ENCODE results near the gene APOBEC2. TPM values are rescaled to one million over a fixed set of nuclear protein-coding genes. Genes with fewer than 3 reads are reported as not detected.
"Not testable (repeated sequence)": the region's sequence is repeated elsewhere in the genome, so short reads cannot be mapped to it uniquely, and the experiment has no call there.

APOBEC2 gene
- not detected for total RNA-seq

DNA sequence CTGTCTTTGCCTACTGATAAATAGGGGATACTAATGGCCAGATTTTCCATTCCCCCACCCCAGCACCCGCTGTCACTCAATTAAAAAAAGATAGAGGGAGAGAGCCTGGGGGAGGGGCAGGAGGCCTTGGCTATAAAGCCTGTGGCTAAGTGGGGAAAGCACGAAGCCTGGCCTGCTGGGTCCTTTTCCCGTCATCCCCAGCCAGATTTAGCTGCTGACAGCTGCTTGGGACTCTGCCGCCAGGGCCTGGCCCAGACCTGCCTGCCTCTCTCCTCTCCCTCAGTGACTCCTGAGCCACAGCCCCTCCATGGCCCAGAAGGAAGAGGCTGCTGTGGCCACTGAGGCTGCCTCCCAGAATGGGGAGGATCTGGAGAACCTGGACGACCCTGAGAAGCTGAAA, at the start of gene APOBEC2:
Gene APOBEC2, plus strand, starts transcription at position 162 of the 400 bp plus-strand sequence. Its CDS starts 146 bp downstream, at position 308.
- H3K4me1 ChIP-seq = no peaks in the 10 kb centered on the region
- no peak within 1 kb of the TSS for H3K4me3 ChIP-seq
- TF ChIP-seq EP300 (IDR thresholded peaks at IDR 0.05) (no peak), POLR2AphosphoS5 (IDR thresholded peaks at IDR 0.05) (no peak), POLR2A (IDR thresholded peaks at IDR 0.05) (no peak)
- TF ChIP-seq, protein P1, sequence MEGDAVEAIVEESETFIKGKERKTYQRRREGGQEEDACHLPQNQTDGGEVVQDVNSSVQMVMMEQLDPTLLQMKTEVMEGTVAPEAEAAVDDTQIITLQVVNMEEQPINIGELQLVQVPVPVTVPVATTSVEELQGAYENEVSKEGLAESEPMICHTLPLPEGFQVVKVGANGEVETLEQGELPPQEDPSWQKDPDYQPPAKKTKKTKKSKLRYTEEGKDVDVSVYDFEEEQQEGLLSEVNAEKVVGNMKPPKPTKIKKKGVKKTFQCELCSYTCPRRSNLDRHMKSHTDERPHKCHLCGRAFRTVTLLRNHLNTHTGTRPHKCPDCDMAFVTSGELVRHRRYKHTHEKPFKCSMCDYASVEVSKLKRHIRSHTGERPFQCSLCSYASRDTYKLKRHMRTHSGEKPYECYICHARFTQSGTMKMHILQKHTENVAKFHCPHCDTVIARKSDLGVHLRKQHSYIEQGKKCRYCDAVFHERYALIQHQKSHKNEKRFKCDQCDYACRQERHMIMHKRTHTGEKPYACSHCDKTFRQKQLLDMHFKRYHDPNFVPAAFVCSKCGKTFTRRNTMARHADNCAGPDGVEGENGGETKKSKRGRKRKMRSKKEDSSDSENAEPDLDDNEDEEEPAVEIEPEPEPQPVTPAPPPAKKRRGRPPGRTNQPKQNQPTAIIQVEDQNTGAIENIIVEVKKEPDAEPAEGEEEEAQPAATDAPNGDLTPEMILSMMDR (IDR thresholded peaks at IDR 0.05) = no peak
- H3K36me3 ChIP-seq = no peaks in the 10 kb centered on the region
- no peaks in the 10 kb centered on the region for H3K27me3 ChIP-seq
- no peak for DNase-seq (ENCODE audit: low spot score in 2 of 2)
- no peaks in the 10 kb centered on the region for H3K9me3 ChIP-seq
- H3K27ac ChIP-seq = no peak within 1 kb of the TSS
- 50% methylated on average over 2 of the region's 5 CpGs for WGBS

DNA sequence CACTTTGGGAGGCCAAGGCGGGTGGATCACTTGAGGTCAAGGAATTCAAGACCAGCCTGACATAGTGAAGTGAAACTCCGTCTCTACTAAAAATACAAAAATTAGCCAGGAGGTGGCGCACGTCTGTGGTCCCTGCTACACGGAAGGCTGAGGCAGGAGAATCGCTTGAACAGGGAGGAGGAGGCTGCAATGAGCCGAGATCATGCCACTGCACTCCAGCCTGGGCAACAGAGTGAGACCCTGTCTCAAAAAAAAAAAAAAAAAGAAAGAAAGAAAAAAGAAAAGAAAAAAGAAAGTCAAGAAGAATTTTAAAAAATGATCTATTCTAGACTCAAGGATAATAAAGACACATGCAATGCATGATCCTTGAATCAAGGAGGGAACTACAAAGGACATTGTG, 46.8 kb upstream of the APOBEC2 start:
- H3K4me3 ChIP-seq; H3K27ac ChIP-seq; H3K9me3 ChIP-seq; H3K4me1 ChIP-seq; DNase-seq (ENCODE audit: low spot score in 2 of 2); H3K36me3 ChIP-seq: not testable (repeated sequence)
- 8% methylated on average over 7 of the region's 7 CpGs for WGBS
- peaks cover 13% of the 10 kb centered on the region for H3K27me3 ChIP-seq
- TF ChIP-seq, protein P1 (IDR thresholded peaks at IDR 0.05) = peak; percentile 46 to 60

DNA sequence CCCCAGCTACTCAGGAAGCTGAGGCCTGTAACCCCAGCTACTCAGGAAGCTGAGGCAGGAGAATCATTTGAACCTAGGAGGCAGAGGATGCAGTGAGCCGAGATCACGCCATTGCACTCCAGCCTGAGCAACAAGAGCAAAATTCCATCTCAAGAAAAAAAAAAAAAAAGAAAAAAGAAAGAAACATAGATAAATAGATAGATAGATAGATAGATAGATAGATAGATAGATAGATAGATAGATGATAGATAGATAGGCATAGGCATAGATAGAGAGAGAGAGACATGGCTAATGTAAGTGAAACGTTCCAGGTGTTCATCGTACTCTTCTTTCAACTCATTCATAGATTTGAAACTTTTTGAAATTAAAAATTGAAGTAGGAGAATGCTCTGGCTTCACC, 46.0 kb upstream of the APOBEC2 start:
- H3K4me1 ChIP-seq; H3K9me3 ChIP-seq; H3K4me3 ChIP-seq; H3K27ac ChIP-seq; H3K36me3 ChIP-seq; DNase-seq (ENCODE audit: low spot score in 2 of 2): not testable (repeated sequence)
- peaks cover 13% of the 10 kb centered on the region for H3K27me3 ChIP-seq
- 93% methylated on average over 4 of the region's 4 CpGs for WGBS

DNA sequence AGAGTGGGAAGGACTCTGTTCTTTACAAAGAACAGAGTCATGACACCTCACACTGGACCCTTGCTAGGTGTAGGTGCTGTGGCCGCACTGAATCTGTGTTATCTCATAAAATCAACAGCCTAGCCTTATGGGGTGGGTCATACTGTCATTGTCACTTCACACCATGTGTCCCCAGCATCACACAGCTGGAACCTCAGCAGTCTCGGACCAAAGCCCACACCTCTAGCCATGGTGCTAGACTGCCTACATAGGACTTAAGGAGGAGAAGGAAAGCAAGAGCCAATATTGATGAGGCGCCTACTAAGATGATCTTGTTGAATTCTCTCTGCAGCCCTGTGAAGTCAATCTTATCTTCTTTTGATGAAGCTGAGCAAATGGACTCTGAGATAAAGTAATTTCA, 45.0 kb upstream of the APOBEC2 start:
- 94% methylated on average over 3 of the region's 3 CpGs for WGBS
- DNase-seq (ENCODE audit: low spot score in 2 of 2) = no peak
- H3K4me3 ChIP-seq = no peak overlapping the region

DNA sequence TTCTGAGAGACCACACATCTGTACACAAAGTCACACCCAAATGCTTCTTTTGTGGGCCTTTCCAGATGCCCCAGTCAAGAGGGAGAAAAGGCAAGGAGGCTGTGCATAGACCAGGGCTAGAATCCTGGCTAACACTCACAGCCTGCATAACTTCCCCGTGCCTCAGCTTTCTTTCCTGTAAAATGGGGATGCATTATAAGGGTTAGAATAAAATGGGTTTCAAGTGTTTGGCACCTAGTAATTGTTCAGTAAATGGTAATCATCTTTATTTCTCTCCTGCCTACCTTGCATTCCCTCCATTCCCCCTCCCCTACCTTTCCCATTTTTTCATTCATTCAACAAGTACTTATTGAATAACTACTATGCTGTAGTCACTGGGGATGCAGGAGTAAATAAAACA, 43.3 kb upstream of the APOBEC2 start:
- H3K4me1 ChIP-seq = no peaks in the 10 kb centered on the region
- no peak for TF ChIP-seq POLR2A (IDR thresholded peaks at IDR 0.05)
- no peak for TF ChIP-seq POLR2AphosphoS5 (IDR thresholded peaks at IDR 0.05)
- TF ChIP-seq, protein P1 (IDR thresholded peaks at IDR 0.05) = no peak
- no peak for TF ChIP-seq EP300 (IDR thresholded peaks at IDR 0.05)
- 100% methylated on average over 1 of the region's 1 CpG for WGBS

More for the DNA sequence above, 45.0 kb upstream of the APOBEC2 start:
- Histone ChIP-seq H3K9me3 (no peaks in the 10 kb centered on the region), H3K27me3 (peaks cover 6% of the 10 kb centered on the region), H3K36me3 (no peaks in the 10 kb centered on the region), H3K27ac (no peak overlapping the region), H3K4me1 (no peaks in the 10 kb centered on the region)
- no peak for TF ChIP-seq POLR2A (IDR thresholded peaks at IDR 0.05)

DNA sequence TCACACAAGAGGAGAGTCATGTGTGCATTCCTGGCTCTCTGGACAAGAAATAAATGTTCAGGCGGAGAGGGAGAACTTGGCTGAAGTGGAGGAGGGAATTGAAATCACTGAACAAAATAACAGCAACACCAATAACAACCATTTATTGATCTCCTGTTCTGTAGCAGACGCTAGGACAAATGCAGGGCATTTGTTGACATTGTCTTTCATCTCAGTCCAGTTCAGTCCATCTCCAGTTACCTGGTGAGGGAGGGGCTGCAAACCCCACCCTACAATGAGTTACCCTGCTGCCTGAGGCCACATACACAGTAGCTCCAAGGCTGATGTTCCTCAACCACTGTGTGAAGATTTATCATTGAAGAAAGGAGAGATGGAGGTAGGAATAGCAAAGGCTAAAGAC, 41.3 kb upstream of the APOBEC2 start:
- no peak for DNase-seq (ENCODE audit: low spot score in 2 of 2)
- Histone ChIP-seq H3K9me3 (no peaks in the 10 kb centered on the region), H3K4me3 (no peak overlapping the region), H3K27me3 (no peaks in the 10 kb centered on the region), H3K4me1 (no peaks in the 10 kb centered on the region), H3K27ac (no peak overlapping the region), H3K36me3 (no peaks in the 10 kb centered on the region)
- TF ChIP-seq POLR2AphosphoS5 (IDR thresholded peaks at IDR 0.05) = no peak
- no peak for TF ChIP-seq EP300 (IDR thresholded peaks at IDR 0.05)
- no peak for TF ChIP-seq POLR2A (IDR thresholded peaks at IDR 0.05)
- TF ChIP-seq, protein P1 (IDR thresholded peaks at IDR 0.05) = no peak
- WGBS = 85% methylated on average over 2 of the region's 2 CpGs

More for the DNA sequence above, 43.3 kb upstream of the APOBEC2 start:
- no peaks in the 10 kb centered on the region for H3K9me3 ChIP-seq
- no peaks in the 10 kb centered on the region for H3K36me3 ChIP-seq
- DNase-seq (ENCODE audit: low spot score in 2 of 2) = no peak
- no peak overlapping the region for H3K4me3 ChIP-seq
- H3K27ac ChIP-seq = no peak overlapping the region
- H3K27me3 ChIP-seq = no peaks in the 10 kb centered on the region

Measured in suprapubic skin (tissue), 4 donors.